Measurements from ENCODE around the gene GBGT1. TPM values are rescaled to one million over a fixed set of nuclear protein-coding genes. Genes with fewer than 3 reads are reported as not detected.

The GBGT1 gene
- total and polyA plus RNA-seq, 8 donors = 1.2 to 37.9 (median 22.6) TPM

DNA sequence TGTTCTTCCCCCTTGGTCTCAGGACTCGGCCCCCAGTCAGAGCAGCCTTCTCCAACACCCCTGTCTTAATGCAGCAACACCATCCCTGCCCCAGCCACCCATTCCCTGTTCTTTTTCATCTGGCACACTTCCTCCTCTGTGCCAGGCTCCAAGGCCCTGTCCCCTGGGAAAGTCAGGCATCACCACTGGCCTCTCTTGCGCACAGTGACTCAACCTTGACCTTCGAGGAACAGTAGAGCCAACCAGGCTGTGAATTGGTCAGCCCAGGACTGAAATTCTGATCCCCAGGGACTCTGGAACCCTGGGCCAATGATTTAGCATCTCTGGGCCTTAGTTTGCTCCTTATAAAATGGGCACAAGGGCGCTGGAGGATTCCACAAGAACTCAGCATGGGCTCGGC, 32.2 kb downstream of the GBGT1 start:
- peaks cover 56 to 99% (median 91%) of the 10 kb centered on the region in 4 donors for H3K4me1 ChIP-seq
- H3K9me3 ChIP-seq = no peaks in the 10 kb centered on the region
- no peak overlapping the region for H3K4me3 ChIP-seq
- WGBS, 5 donors = 90 to 93% (median 91%) methylated on average over 5 of the region's 5 CpGs
- DNase-seq = no peak
- H3K36me3 ChIP-seq = no peaks in the 10 kb centered on the region
- H3K27ac ChIP-seq = peak overlapping the region in 4 of 5 donors; percentile 39 to 98 (median 96)
- intact Hi-C loops (cut with DNase I; ENCODE audit: low total_unique reads) = no loop called here
- no peaks in the 10 kb centered on the region for H3K27me3 ChIP-seq
- no peak for TF ChIP-seq POLR2AphosphoS5 (IDR thresholded peaks at IDR 0.05)
- TF ChIP-seq EP300 (IDR thresholded peaks at IDR 0.05) = no peak
- TF ChIP-seq POLR2A (IDR thresholded peaks at IDR 0.05) = no peak
- TF ChIP-seq, protein P1, sequence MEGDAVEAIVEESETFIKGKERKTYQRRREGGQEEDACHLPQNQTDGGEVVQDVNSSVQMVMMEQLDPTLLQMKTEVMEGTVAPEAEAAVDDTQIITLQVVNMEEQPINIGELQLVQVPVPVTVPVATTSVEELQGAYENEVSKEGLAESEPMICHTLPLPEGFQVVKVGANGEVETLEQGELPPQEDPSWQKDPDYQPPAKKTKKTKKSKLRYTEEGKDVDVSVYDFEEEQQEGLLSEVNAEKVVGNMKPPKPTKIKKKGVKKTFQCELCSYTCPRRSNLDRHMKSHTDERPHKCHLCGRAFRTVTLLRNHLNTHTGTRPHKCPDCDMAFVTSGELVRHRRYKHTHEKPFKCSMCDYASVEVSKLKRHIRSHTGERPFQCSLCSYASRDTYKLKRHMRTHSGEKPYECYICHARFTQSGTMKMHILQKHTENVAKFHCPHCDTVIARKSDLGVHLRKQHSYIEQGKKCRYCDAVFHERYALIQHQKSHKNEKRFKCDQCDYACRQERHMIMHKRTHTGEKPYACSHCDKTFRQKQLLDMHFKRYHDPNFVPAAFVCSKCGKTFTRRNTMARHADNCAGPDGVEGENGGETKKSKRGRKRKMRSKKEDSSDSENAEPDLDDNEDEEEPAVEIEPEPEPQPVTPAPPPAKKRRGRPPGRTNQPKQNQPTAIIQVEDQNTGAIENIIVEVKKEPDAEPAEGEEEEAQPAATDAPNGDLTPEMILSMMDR (IDR thresholded peaks at IDR 0.05) = no peak

DNA sequence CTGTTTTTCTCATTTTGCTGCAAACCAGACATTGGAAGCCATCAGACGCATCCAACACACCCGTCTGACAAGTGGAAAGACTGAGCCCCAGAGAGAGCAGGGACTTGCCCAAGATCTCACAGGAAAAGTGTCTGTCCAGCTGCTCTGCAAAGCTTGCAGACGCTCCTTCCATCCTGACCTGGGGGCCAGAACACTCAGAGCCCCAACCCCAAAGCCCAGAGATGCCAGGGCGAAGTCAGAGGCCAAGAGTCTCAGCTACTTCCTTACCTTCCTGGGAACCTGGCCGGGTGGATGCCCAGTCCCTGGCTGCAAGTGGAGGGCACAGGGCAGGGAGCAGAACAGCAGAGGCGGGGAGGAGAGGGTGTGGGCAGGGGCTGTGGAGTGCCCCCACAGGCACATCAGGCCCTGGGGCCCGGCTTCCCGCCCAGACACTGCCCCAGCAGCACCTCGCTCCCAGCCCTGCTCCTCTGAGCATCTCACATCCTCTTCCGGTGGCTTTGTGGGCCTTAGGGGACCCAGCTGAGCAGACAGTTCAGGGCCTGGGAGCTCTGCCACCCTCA, 32.9 kb downstream of the GBGT1 start:
- WGBS, 5 donors = 76 to 89% (median 83%) methylated on average over 6 to 10 of the region's 10 CpGs
- no peaks in the 10 kb centered on the region for H3K9me3 ChIP-seq
- peak overlapping the region in 4 of 5 donors; percentile 29 to 98 (median 96) for H3K27ac ChIP-seq
- peaks cover 58 to 99% (median 91%) of the 10 kb centered on the region in 4 donors for H3K4me1 ChIP-seq
- no peak for DNase-seq
- no peak for TF ChIP-seq EP300 (IDR thresholded peaks at IDR 0.05)
- no peaks in the 10 kb centered on the region for H3K36me3 ChIP-seq
- intact Hi-C loops (cut with DNase I; ENCODE audit: low total_unique reads) = no loop called here
- H3K4me3 ChIP-seq = peak overlapping the region in 2 of 4 donors; percentile 10 to 17
- no peaks in the 10 kb centered on the region for H3K27me3 ChIP-seq

GRCh38 chr9:133129001-133129795, 34.5 kb downstream of the GBGT1 start:
- no peak overlapping the region for H3K4me3 ChIP-seq

DNA sequence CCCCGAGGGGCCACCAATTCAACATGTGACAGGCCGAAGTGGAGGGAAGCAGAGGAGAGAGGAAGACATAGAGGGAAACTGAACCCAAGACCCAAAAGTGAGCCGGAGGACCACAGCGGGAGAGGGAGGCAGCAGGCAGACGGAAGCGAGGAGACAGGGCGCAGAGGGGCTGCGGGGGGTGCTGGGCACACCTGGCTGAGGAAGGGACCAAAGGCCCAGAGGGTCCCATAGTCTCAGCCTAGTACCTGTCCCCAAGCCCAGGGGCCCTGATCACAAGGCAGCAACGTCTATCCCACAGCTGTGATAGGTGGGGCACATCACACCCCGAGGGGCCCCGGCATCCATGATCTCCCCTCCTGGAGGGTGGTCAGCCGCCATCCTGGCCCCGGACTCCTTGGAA, 35.6 kb downstream of the GBGT1 start:
- Histone ChIP-seq H3K27ac (peak overlapping the region; percentile 5 to 79 (median 76)), H3K4me3 (no peak overlapping the region), H3K9me3 (no peaks in the 10 kb centered on the region), H3K4me1 (peaks cover 35 to 89% (median 77%) of the 10 kb centered on the region in 4 donors), H3K27me3 (no peaks in the 10 kb centered on the region), H3K36me3 (no peaks in the 10 kb centered on the region)
- intact Hi-C loops (cut with DNase I; ENCODE audit: low total_unique reads) = no loop called here
- 86 to 94% (median 90%) methylated on average over 9 to 13 of the region's 13 CpGs for WGBS, 5 donors
- DNase-seq = no peak
- TF ChIP-seq, protein P1 (IDR thresholded peaks at IDR 0.05) = no peak
- TF ChIP-seq POLR2A (IDR thresholded peaks at IDR 0.05) = no peak

More at GRCh38 chr9:133129001-133129795, 34.5 kb downstream of the GBGT1 start:
- Histone ChIP-seq H3K4me1 (peaks cover 45 to 95% (median 84%) of the 10 kb centered on the region in 4 donors), H3K9me3 (no peaks in the 10 kb centered on the region), H3K27ac (peak overlapping the region in 4 of 5 donors; percentile 38 to 98 (median 72)), H3K36me3 (no peaks in the 10 kb centered on the region), H3K27me3 (no peaks in the 10 kb centered on the region)
- no peak for TF ChIP-seq EP300 (IDR thresholded peaks at IDR 0.05)
- TF ChIP-seq POLR2A (IDR thresholded peaks at IDR 0.05) = no peak
- TF ChIP-seq, protein P1 (IDR thresholded peaks at IDR 0.05) = no peak
- TF ChIP-seq POLR2AphosphoS5 (IDR thresholded peaks at IDR 0.05) = no peak
- no peak for DNase-seq
- 39 to 66% (median 49%) methylated on average over 17 to 29 of the region's 29 CpGs for WGBS, 5 donors
- intact Hi-C loops (cut with DNase I; ENCODE audit: low total_unique reads) = no loop called here

All from stomach (tissue), 9 donors.